Coronary artery (tissue), 2 donors: ENCODE results near the gene SMG6.

ENCODE experiments used
- DNase-seq: peaks from one replicate; pipeline ENCODE4 v3.0.0-alpha.2; 2017; ENCODE audit warnings: low spot score
- H3K27ac ChIP-seq, 2 donors: fragments of 200-600 bp; sonication (generic); one replicate each; pipeline ENCODE4 v1.5.1; 2016 to 2019
- H3K4me3 ChIP-seq: fragments of 200-600 bp; sonication (generic); 2 replicates; pipeline ENCODE4 v1.5.1; 2016; ENCODE audit warnings: mild to moderate bottlenecking, moderate library complexity
- CTCF ChIP-seq: fragments of 200-600 bp; sonication (generic); IDR thresholded peaks from one replicate; pipeline ENCODE4 v1.5.1; 2019; ENCODE audit warnings: antibody characterized with exemption

SMG6 gene

GRCh38 chr17:2303204-2304188 lies at the start of gene SMG6, which contains the start of gene SRR:
Gene SMG6 (minus strand): TSS chr17:2303785. CDS start chr17:2303720, 65 bp downstream.
Gene SRR (plus strand): TSS chr17:2303950. CDS start chr17:2315561, 11,611 bp downstream.
- peak; percentile 92 for DNase-seq
- TF ChIP-seq CTCF, result no peak
- Histone ChIP-seq H3K27ac (peak within 1 kb of the TSS; percentile 93 to 100), H3K4me3 (peak within 1 kb of the TSS; percentile 100)

DNA sequence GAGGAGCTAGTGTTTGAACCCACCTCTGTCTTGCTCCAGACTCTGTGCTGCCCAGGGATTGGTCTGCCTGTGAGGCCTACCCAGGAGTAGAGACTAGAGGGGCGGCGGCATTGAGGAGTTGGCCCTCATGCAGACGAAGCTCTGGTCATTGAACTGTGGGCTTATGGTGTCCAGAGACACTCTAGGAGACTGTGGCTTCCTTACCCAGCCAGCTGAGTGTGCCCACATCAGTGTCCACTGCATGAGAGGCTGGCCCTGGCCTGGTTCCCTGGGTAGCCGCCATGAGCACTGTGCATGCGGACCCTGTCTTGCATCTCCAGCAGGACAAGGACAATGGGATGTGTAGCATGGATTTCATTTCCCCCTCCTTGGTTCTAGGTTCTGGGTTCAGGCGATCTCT lies 47.7 kb upstream of the SMG6 start:
- Histone ChIP-seq H3K4me3 (no peak overlapping the region), H3K27ac (no peak overlapping the region)
- no peak for DNase-seq
- no peak for TF ChIP-seq CTCF

DNA sequence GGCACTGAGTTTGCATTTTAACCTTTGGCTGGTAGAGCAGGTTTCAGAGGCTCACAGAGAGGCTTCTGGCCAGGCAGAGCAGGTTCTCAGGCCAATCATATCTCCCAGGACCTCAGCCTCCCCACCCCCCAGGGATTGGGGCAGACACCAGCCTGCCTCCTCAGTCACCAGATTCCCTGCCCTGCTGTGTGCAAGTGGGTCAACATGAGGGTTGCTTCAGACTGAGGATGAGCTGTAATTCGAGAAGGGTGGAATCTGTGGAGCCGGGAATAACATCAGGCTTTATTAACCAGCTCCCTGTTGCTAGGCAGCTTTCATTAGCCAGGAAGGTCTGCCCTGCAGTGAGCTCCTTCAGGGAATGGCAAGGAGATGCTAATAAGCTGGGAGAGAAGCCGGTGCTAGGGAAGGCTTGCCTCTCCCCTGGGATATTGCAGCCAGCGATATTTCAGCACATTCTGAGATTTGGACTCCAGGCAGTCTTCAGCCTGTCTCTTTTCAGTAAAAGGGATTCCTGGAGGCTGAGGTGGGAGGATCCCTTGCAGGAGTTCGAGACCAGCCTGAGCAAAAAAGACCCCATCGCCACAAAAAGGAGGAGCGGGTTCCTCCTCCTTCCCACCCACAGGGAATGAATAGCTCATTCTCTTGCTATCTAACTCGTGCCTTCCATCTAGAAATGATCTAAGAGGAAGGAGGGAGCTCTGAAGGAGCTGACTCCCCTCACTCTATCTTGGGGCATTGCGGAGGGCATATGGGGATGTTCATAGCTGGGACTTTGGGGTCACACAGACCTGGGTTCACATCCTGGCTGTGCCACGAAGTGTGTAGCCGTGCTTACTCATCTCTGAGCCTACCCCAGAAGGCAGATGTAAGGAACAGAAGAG lies 44.5 kb upstream of the SMG6 start:
- DNase-seq, result no peak
- H3K27ac ChIP-seq, result no peak overlapping the region
- no peak for TF ChIP-seq CTCF
- no peak overlapping the region for H3K4me3 ChIP-seq

DNA sequence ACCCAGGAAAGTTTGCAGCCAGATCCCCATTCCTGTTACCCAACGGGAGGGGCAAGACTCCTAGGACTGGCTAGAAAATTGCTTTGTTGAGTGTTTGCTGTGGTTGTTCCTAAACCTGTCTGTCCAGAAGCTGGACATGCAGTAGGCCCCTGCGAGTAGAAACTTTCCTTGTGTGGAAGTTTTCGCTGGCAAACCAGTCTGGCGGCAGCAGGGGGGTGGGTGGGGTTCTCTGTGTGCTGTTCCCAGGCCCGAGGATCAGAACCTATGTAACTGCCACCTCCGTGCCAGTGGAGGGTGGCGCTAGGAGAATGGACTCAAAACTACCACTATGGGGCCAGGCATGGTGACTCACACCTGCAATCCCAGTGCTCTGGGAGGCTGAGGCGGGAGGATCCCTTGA lies 42.9 kb upstream of the SMG6 start:
- no peak for TF ChIP-seq CTCF
- no peak overlapping the region for H3K4me3 ChIP-seq
- no peak overlapping the region for H3K27ac ChIP-seq
- DNase-seq, result no peak

DNA sequence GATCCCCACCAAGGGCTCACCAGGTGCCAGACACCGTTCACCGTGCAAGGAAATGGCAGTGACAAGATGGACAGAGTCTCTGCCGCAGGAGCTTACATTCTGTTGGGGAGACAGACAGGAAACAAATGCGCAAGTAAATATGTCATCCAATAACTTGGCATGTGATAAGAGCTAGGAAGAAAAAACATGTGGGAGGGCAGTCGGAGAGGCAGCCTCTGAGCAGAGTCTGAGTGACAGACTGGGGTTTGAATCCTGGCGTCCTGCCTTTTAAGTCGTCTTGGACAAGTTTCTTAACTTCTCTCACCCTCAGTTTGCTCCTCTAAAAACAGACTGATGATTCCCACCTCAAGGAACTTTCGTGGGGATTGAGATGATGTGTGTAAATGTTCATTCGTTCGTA lies 40.9 kb upstream of the SMG6 start:
- TF ChIP-seq CTCF, result no peak
- Histone ChIP-seq H3K4me3 (no peak overlapping the region), H3K27ac (no peak overlapping the region)
- DNase-seq, result no peak

GRCh38 chr17:2343421-2343820 lies 39.8 kb upstream of the SMG6 start:
- H3K27ac ChIP-seq, result no peak overlapping the region
- no peak for DNase-seq
- H3K4me3 ChIP-seq, result no peak overlapping the region
- TF ChIP-seq CTCF, result no peak
